GM13976 (cell line): ENCODE measurements around the gene INIP.

Experiments
- DNase-seq: peaks from one replicate; pipeline ENCODE4 v3.0.0; 2012; ENCODE audit warnings: low spot score
- in situ Hi-C: fragments of 300-500 bp; cut with MboI; formaldehyde crosslinking; loops from one replicate; pipeline ENCODE4 v1.12.0; 2022; ENCODE audit warnings: low sequenced_read_pairs, mixed read lengths, inconsistent platforms; ENCODE audit not compliant: unreplicated experiment
- TF ChIP-seq, protein P1 (sequence below): IDR thresholded peaks from 2 replicates; pipeline ENCODE4 v1.5.1; 2012; ENCODE audit warnings: borderline replicate concordance, mild to moderate bottlenecking; ENCODE audit not compliant: insufficient read depth; ENCODE audit errors: extremely low read depth, missing control alignments, control extremely low read depth

The INIP gene, protein sequence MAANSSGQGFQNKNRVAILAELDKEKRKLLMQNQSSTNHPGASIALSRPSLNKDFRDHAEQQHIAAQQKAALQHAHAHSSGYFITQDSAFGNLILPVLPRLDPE

DNA sequence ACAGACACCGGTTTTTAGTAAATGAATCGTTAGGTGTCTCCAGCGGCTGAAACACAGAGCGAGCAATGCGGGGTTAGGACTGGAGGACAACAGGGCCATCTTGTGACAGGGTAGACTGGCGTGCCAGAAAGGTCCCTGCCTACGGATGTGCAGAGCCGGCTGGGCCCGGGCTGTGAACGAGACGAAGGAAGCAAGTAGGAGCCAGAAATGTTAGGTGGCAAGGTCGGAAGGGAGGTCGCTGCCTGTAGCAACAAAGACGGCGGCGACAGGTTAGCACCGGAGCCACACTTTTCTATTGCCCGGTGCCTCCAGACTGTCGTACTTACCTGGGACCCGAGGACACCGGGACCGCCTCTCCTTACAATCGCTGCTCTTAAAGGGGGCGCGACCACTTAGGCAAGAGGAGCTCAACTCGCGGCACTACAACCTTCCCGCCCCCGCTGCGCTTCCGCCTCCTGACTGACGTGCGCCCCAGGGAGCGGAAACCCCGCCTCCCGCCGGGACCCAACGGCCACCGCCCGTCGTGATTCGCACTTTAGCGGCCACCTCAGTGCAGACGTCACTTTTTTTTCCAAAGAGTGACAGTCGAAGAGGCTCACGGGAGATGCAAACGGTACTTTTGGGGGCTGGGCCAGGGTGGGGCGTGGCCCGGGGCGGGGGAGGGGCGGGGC, at the start of gene INIP:
INIP (minus strand) TSS at position 457 of the 671 bp plus-strand sequence. CDS start 1,632 bp downstream, outside the sequence.
- TF ChIP-seq, protein P1, sequence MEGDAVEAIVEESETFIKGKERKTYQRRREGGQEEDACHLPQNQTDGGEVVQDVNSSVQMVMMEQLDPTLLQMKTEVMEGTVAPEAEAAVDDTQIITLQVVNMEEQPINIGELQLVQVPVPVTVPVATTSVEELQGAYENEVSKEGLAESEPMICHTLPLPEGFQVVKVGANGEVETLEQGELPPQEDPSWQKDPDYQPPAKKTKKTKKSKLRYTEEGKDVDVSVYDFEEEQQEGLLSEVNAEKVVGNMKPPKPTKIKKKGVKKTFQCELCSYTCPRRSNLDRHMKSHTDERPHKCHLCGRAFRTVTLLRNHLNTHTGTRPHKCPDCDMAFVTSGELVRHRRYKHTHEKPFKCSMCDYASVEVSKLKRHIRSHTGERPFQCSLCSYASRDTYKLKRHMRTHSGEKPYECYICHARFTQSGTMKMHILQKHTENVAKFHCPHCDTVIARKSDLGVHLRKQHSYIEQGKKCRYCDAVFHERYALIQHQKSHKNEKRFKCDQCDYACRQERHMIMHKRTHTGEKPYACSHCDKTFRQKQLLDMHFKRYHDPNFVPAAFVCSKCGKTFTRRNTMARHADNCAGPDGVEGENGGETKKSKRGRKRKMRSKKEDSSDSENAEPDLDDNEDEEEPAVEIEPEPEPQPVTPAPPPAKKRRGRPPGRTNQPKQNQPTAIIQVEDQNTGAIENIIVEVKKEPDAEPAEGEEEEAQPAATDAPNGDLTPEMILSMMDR = peak; percentile 20
- in situ Hi-C loops = loop anchor here (25.0 kb wide), 1 partner anchor 630 kb away; no protein-coding TSS in a partner anchor
- DNase-seq = peak; percentile 97

DNA sequence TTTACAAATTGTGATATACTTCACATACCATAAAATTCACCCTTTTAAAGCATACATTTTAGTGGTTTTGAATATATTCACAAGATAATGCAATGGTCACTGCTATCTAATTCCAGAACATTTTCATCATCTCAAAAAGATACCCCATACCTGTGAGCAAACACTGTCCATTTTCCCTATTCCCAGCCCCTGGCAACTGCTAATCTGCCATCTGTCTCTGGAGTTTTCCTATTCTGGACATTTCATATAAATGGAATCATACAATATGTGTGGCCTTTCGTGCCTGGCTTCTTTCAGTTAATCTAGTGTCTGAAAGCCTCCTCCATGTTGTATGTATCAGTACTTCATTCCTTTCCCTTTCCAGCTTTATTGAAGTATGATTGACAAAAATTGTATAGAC, 47.4 kb upstream of the INIP start:
- in situ Hi-C loops = no loop called here
- DNase-seq = no peak
- TF ChIP-seq, protein P1 = no peak

DNA sequence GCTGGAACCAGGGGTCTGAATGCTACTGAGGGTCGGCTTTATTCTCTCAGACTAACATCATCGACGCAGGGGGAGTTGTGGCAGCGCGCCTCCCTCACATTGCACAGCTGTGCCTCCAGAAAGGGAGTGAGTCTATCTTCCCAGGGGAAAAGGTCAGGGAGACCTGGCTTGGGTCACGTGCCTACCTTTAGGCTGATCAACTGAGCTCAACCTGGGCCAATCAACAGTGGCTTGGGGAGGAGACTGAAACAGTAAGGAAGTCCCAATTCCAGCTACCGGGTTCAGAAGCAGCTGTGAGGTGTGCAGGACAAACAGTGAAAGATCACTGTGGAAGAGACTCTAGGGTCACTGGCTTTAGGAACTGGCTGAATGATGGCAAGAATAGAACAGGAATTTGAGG, 46.9 kb upstream of the INIP start:
- in situ Hi-C loops = no loop called here
- TF ChIP-seq, protein P1 = no peak
- DNase-seq = no peak

DNA sequence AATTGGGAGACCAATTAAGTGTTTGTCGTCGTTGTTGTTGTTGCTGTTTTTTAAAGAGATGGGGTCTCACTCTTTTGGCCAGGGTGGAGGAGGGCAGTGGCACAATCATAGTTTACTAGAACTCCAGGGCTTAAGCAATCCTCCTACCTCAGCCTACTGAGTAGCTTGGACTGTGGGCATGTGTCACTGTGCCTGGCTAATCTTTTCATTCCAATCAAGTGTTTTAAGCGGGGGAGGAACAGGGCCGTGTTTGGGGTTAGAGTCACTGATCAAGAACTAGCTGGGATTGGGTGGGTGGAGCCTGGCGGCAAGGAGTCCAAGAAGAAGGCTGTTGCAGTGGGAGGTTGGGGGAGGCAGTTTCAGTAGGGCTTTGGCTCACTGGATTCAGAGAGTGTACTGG, 46.4 kb upstream of the INIP start:
- DNase-seq = no peak
- in situ Hi-C loops = no loop called here

DNA sequence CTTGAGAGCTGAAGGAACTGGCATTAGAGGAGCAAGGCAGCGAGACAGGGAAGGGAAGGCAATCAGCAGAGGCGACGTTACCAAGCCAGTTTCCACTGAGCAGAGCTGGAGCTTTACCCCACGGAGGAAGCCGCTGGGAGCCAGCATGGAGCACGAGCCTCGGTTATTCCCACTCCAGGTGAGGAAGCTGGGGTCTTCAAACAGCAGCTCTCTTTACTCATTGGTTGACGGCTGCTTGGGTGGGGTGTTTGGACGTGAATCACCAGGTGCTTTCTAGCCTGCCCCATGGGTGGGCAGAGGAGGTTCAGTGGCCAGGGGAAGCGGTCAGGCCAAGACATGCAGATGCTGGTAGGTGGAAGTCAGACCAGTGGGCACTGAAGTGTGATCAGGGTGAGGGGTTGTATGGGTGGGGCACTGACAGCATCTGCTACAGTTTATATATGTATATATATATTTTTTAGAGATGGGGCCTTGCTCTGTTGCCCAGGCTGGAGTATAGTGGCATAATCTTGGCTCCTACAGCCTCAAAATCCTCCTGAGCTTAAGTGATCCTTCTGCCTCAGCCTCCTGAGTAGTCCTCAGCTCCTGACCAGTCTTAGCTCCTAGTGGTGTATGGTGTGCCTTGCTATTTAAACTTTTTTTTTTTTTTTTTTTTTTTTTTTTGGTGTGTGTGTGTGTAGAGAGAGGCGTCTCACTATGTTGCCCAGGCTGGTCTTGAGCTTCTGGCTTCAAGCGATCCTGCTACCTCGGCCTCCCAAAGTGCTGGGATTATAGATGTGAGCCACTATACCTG, 45.0 kb upstream of the INIP start:
- TF ChIP-seq, protein P1 = no peak
- no peak for DNase-seq
- in situ Hi-C loops = no loop called here

More for the DNA sequence above, 46.4 kb upstream of the INIP start:
- TF ChIP-seq, protein P1 = no peak

DNA sequence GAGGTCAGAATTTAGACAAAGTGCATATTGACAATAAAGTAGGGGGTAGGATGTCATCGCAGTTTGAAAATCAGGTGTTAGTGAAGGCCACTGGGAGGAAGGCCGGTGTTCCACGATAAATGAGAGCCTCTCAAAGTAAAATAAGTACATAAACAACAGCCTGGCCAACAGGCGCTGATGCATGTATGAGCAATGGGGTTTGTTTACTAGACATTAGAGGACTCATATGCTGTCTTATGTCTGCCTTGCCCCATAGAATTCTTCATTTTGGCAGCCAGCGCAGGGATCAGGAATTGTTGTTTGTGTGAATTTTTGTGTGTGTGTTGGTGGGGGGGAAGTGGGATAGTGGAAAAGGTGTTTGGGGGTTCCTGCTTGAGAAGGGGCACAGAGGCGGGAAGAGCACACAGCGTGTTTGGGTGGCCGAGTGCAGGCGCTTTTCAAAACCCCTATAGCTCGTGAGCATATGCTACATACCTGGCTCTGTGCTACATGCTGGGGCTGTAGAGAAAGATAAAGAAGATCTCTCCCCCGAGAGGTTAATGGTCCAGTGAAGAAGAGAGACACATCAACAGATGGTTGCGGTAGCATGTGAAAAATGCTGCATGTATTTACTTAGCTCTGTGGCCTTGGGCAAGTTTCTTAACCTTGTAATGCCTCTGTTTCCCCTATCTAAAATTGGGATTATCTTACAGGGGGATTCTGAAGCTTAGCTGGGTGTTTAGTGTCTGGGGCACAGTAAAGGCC, 44.2 kb upstream of the INIP start:
- in situ Hi-C loops = no loop called here
- DNase-seq = no peak

More for the DNA sequence above, 44.2 kb upstream of the INIP start:
- TF ChIP-seq, protein P1 = no peak
